ENCODE measurements around the gene CYP1B1. TPM values are rescaled to one million over a fixed set of nuclear protein-coding genes. Genes with fewer than 3 reads are reported as not detected.
"Not testable (repeated sequence)": the region's sequence is repeated elsewhere in the genome, so short reads cannot be mapped to it uniquely, and the experiment has no call there.

Gene CYP1B1
- total RNA-seq, 4 donors from 2014 or later = 2.5 to 29.1 (median 9.7) TPM

GRCh38 chr2:38115216-38116032 is 39.5 kb upstream of the CYP1B1 start:
- peak; percentile 43 to 54 for DNase-seq
- H3K9me3 ChIP-seq = no peaks in the 10 kb centered on the region
- H3K27ac ChIP-seq = peak overlapping the region in 2 of 4 donors; percentile 18 to 25
- in situ Hi-C loops (cut with MboI; ENCODE audit: low sequenced_read_pairs in 4 of 4) = no loop called here
- intact Hi-C loops (cut with DNase I; ENCODE audit: low total_unique reads) = loop anchor here (10.0 kb wide), 1 partner anchor 131 kb away; no protein-coding TSS in a partner anchor
- H3K36me3 ChIP-seq = no peaks in the 10 kb centered on the region
- ATAC-seq = peak; percentile 64 to 73
- H3K4me1 ChIP-seq = peaks cover 0 to 4% of the 10 kb centered on the region in 2 donors
- TF ChIP-seq CTCF (IDR thresholded peaks at IDR 0.05 in 4 of 5, conservative IDR thresholded peaks at IDR 0.05 in 1 of 5) = peak; percentile 55 to 76 (median 62)
- no peak for TF ChIP-seq POLR2A (IDR thresholded peaks at IDR 0.05)
- H3K27me3 ChIP-seq = no peaks in the 10 kb centered on the region
- H3K4me3 ChIP-seq = no peak overlapping the region

- intact Hi-C loops (cut with DNase I; ENCODE audit: low total_unique reads) = loop anchor here (10.0 kb wide), 1 partner anchor 129 kb away; no protein-coding TSS in a partner anchor
- H3K9me3 ChIP-seq = no peaks in the 10 kb centered on the region
- H3K4me1 ChIP-seq = peaks cover 0 to 4% of the 10 kb centered on the region in 2 donors
- H3K36me3 ChIP-seq = no peaks in the 10 kb centered on the region
- in situ Hi-C loops (cut with MboI; ENCODE audit: low sequenced_read_pairs in 4 of 4) = no loop called here
- H3K27me3 ChIP-seq = no peaks in the 10 kb centered on the region
- H3K27ac ChIP-seq = no peak overlapping the region
- TF ChIP-seq CTCF (IDR thresholded peaks at IDR 0.05 in 4 of 5, conservative IDR thresholded peaks at IDR 0.05 in 1 of 5) (no peak), POLR2A (IDR thresholded peaks at IDR 0.05) (no peak)
- ATAC-seq = peak in 1 of 2 donors; percentile 7
- DNase-seq = no peak
- no peak overlapping the region for H3K4me3 ChIP-seq
Measured at GRCh38 chr2:38113981-38114708, 38.2 kb upstream of the CYP1B1 start.

GRCh38 chr2:38113051-38113450 is 37.1 kb upstream of the CYP1B1 start:
- H3K27ac ChIP-seq = no peak overlapping the region
- ATAC-seq = peak in 1 of 2 donors; percentile 32
- no peaks in the 10 kb centered on the region for H3K9me3 ChIP-seq
- H3K4me1 ChIP-seq = peaks cover 0 to 4% of the 10 kb centered on the region in 2 donors
- H3K4me3 ChIP-seq = no peak overlapping the region
- peak in 1 of 2 donors; percentile 31 for DNase-seq
- in situ Hi-C loops (cut with MboI; ENCODE audit: low sequenced_read_pairs in 4 of 4) = no loop called here
- intact Hi-C loops (cut with DNase I; ENCODE audit: low total_unique reads) = loop anchor here (10.0 kb wide), 1 partner anchor 128 kb away; no protein-coding TSS in a partner anchor
- no peaks in the 10 kb centered on the region for H3K36me3 ChIP-seq
- no peak for TF ChIP-seq POLR2A (IDR thresholded peaks at IDR 0.05)
- TF ChIP-seq CTCF (IDR thresholded peaks at IDR 0.05 in 4 of 5, conservative IDR thresholded peaks at IDR 0.05 in 1 of 5) = no peak
- no peaks in the 10 kb centered on the region for H3K27me3 ChIP-seq

- H3K36me3 ChIP-seq; H3K9me3 ChIP-seq; H3K27me3 ChIP-seq; ATAC-seq; H3K4me3 ChIP-seq; DNase-seq; in situ Hi-C loops (cut with MboI; ENCODE audit: low sequenced_read_pairs in 4 of 4); H3K27ac ChIP-seq; H3K4me1 ChIP-seq: not testable (repeated sequence)
- intact Hi-C loops (cut with DNase I; ENCODE audit: low total_unique reads) = loop anchor here (10.0 kb wide), 1 partner anchor 127 kb away; no protein-coding TSS in a partner anchor
Measured at GRCh38 chr2:38111350-38111749, 35.4 kb upstream of the CYP1B1 start.

GRCh38 chr2:38109732-38110181 is 33.8 kb upstream of the CYP1B1 start:
- Histone ChIP-seq H3K4me1 (no peaks in the 10 kb centered on the region), H3K27ac (no peak overlapping the region), H3K4me3 (no peak overlapping the region), H3K36me3 (no peaks in the 10 kb centered on the region), H3K27me3 (no peaks in the 10 kb centered on the region), H3K9me3 (no peaks in the 10 kb centered on the region)
- TF ChIP-seq CTCF (IDR thresholded peaks at IDR 0.05 in 4 of 5, conservative IDR thresholded peaks at IDR 0.05 in 1 of 5) (no peak), POLR2A (IDR thresholded peaks at IDR 0.05) (no peak)
- DNase-seq (no peak), ATAC-seq (no peak)
- intact Hi-C loops (cut with DNase I; ENCODE audit: low total_unique reads) (loop anchor here (10.0 kb wide), 1 partner anchor 125 kb away; no protein-coding TSS in a partner anchor), in situ Hi-C loops (cut with MboI; ENCODE audit: low sequenced_read_pairs in 4 of 4) (no loop called here)

Measured in gastrocnemius medialis (tissue), 4 donors.